ENCODE measurements around the gene CNTNAP2.

- TF ChIP-seq CTCF (IDR thresholded peaks at IDR 0.05) (no peak), POLR2A (IDR thresholded peaks at IDR 0.05) (no peak)
Measured at GRCh38 chr7:148212731-148213130, 2096.1 kb downstream of the CNTNAP2 start.

All from heart left ventricle (tissue), 13 donors.